Hypothalamus (tissue), 51 donors: ENCODE results near the gene LATS1.
A peak's percentile ranks its signal among the peaks of the same experiment; 100 is the strongest.
"Not testable (repeated sequence)": the region's sequence is repeated elsewhere in the genome, so short reads cannot be mapped to it uniquely, and the experiment has no call there.

ENCODE experiments used
- DNase-seq, 51 donors: peaks; one replicate each; lab custom pipeline; 2025; lab: John Stamatoyannopoulos, UW

The LATS1 gene

DNA sequence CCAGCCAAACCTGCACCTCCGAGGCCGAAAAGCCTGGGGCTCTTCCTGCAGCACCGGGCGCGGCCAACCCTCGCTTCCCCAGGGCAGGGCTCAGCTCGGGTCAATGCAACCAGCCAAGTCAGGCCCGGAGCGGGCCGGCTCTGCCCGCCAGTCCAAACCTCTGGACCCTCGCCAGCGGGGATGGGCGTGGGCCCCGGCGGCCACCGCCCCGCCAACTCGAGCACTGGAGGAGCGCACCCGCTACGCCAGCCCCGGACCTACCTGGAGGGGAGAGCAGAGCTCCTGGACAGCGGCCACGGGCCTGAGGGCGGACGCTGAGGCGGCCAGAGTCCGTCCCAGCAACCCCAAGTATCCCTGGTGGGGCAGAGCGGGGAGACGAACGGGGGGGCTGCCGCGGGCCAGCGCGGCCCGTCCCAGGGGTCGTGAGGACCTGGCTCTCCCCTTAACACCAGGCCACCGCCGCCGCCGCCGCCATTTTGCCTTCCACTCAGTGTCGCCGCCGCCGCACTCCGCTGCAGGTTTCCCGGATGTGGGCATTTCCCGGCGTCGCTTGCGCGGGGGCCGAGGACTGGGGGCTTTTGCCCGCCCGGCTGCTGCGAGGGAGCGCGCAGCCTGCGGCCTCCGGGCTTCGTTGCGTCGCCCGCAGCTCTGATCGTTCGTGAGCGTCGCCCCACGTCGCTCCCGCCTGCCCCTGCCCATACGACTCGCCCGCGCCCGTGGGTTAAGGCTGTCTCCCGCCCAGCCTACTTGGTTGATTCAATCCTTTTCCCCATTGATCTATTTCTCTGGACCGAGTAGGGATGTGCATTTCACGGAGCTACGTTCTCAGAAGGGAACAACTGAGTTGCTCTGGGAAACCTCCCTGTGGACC lies at the start of gene LATS1:
Gene LATS1, minus strand, starts transcription at position 514 of the 871 bp plus-strand sequence. CDS start 15,975 bp downstream, outside the sequence.
- DNase-seq: peak; percentile 43 to 96 (median 84)

DNA sequence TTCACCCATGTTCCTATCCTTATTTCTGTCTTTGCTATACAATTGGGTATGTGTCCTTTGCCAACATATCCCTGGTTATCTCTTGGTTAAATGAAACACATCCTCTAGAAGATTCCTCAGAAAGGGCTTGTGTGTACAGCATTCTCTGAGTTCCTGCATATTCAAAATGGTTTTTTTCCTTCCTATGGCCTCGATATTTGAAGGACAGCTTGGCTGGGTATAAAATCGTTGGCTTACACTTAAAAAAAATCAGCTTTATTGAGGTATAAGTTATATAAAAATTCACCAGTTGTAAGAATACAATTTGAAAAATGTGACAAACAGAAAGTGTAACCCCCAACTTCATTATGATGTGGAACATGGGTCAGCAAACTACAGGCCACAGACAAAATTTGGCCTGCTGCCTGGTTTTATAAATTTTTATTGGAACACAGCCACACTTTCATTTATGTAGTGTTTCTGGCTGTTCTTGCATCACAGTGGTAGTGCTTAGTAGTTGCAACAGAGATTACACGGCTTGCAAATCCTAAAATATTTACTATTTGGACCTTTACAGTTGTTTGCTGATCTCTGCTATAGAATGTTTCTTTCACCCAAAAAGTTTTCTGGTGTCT lies 48.4 kb upstream of the LATS1 start:
- no peak for DNase-seq

DNA sequence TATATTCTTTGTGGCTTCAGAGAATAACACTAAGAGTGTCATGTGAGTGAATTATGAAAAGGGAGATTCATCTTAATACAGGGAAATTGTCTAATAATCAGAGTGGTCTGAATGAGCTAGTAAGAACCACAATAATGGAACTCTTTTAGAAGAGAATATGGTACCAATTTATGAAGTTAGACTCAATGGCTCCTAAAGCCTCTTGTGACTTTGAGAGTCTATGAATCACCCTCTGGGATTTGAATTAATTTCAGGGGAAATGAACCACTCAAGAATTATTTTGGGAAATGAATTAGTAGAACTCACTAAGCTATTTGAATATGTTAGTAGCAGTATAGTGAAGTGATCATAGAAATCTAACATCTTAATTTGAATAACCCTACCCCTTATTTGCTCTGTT lies 46.0 kb upstream of the LATS1 start:
- DNase-seq: no peak

DNA sequence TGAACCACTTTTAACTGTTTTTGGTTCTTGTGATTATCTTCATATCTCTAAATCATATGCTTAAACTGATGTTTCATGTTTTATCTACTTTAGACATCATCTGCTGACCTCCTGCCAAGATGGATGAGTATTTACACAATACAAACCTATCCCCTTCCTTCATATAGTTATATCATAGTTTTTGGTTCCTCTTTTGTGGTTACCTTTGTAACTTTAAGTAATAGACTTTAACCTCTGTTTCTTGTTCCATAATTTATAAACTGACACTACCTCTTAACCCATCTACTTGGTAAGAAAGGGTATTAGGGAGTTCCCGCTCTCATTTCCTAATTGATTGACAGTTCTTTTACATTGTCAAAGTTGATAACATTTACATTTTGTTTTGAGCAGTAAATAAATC lies 43.5 kb upstream of the LATS1 start:
- DNase-seq: no peak

DNA sequence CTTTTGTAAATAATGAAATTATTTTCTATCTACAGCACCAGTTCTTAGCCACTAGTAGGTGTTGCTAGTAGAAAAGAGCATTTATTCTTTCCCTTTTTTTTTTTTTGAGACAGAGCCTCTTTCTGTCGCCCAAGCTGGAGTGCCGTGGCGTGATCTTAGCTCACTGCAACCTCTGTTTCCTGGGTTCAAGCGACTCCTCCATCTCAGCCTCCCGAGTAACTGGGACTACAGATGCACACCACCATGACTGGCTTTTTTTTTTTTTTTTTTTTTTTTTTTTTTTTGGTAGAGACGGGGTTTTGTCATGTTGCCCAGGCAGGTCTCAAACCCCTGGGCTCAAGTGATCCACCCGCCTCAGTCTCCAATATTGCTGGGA lies 38.3 kb upstream of the LATS1 start:
- DNase-seq: no peak

DNA sequence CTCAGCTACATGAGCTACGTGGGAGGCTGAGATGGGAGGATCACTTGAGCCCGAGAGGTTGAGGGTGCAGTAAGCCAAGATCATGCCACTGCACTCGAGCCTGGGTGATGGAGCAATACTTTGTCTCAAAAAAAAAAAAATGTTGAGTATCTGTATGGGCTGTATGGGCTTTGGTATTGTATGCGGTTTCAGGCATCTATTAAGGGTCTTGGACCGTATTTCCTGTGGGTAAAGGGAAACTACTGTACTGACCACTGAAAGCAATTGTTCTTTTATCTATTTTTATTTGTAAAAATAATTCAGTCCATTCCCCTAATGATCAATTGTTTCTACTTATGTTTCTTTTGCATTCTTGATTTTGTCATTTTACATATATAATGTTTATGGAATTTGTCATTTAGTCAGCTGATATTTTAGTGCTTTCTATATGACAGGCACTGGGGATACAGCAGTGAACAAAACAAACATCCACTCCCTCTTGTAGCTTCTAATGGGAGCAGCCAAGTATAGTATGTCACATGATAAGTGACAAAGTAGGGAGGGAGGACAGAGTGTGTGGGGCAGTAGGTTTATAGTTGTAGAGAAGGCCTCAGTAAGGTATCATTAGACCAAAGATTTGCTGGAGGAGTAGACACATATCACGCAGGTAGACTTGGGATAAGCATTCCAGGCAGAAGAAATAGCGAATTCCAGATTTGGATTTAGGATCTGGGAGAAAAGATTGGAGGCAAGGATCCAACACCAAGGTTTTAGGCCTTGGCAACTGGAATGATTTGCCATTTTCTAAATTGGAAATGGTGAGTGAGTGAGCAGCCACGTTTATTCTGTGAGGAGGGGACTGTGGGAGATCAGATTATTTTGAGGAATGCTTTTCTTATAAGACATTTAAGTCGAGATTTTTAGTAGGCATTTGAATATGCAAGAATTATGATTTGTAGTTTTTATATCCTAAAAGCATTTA lies 37.7 kb upstream of the LATS1 start:
- peak in 1 of 51 donors; percentile 23 for DNase-seq

DNA sequence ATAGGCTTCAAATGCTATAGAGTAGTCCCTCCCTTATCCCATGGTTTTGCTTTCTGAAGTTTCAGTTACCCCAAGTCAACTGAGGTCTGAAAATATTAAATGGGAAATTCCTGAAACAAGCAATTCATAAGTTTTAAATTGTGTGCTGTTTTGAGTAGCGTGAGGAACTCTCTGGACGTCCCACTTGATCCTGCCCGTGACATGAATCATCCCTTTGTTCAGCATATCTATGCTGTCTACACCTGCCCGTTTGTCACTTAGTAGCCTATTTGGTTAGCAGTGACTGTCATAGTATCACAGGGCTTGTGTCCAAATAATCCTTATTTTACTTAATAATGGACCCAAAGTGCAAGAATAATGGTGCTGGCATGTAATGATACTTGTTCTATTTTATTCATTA lies 36.6 kb upstream of the LATS1 start:
- no peak for DNase-seq

DNA sequence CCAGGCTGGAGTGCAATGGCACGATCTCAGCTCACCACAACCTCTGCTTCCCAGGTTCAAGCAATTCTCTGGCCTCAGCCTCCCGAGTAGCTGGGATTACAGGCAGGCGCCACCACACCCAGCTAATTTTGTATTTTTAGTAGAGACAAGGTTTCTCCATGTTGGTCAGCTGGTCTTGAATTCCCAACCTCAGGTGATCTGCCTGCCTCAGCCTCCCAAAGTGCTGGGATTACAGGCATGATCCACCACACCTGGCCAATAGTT lies 35.4 kb upstream of the LATS1 start:
- not testable (repeated sequence) for DNase-seq

DNA sequence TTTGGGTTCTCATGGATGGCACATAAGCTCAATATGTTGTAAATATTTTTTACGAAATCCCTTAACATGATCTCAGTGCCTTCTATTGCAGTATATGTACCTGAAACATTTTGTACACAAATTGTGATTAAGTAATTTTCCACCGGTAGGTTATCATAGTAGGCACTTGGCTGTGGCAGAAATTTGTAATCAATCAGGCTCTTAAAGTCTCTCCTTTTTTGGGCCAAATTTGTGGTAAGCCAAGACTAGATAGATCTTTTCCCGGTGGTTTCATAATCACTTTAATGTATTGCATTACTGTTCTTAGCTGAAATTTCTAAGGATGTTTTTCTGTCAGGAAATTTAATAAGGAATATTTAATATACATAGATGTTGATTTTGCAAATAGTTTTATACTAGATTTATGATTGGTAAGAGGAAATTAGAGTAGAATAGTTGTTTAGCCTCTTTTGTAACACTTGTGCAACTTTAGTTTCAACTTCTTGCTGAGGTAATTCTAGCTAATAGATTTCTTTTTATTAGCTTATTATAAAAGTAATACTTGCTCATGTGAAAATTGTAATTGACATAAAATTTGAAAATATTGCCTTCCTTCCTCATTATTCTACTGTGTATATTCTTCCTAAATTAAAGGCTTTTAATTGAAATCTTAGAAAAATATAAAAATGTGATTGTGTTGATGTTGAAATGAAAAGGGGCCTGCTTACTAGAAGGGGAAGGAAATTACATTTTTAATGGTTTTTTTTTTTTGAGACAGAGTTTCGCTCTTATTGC lies 34.9 kb upstream of the LATS1 start:
- no peak for DNase-seq

DNA sequence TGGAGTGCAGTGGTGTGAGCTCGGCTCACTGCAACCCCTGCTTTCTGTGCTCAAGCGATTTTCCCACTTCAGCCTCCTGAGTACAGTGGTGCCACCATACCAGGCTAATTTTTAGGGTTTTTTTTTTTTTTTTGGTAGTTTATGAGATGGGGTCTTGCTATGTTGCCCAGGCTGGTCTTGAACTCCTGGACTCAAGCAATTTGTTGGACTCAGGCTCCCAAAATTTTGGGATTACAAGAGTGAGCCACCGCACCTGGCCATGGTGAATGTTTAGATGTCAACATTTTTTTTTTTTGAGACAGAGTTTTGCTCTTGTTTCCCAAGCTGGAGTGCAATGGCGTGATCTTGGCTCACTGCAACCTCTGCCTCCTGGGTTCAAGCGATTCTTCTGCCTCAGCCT lies 34.0 kb upstream of the LATS1 start:
- not testable (repeated sequence) for DNase-seq

DNA sequence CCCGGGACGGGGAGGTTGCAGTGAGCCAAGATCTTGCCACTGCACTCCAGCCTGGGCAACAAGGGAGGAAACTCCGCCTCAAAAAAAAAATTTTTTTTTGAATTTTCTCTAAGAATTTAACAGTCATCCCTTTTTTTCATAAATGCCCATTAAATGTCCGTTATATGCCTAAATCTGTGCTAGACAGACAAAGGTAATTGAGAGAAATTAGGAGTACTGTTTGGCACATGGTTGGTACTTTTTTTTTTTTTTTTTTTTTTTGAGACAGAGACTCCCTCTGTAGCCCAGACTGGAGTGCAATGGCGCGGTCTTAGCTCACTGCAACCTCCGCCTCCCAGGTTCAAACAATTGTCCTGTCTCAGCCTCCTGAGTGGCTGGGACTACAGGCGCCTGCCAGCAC lies 33.3 kb upstream of the LATS1 start:
- DNase-seq: no peak

DNA sequence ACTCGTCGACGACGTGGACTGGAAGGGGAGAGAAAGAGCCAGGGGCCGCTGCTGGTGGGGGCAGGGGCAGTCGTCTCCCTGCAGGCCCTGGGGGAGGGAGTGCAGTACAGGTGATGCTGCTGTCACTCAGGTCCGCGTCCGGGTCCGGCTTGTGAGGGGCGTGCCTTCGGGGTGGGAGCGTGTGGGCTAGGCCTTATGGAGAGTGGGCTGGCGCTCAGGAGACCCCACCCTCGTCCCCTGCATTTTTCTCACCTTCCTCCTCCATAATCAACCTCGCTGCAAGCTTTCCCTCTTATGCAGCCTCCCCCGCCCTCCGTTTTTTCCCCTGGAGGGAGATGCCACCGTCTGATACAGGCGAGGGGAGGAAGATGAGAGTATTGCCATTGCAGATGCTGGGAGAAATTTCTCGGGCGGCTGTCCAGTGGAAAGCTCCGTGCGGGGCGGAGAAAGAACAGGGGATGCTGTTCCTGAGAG lies 32.3 kb upstream of the LATS1 start:
- peak in 36 of 51 donors; percentile 13 to 76 (median 41) for DNase-seq

DNA sequence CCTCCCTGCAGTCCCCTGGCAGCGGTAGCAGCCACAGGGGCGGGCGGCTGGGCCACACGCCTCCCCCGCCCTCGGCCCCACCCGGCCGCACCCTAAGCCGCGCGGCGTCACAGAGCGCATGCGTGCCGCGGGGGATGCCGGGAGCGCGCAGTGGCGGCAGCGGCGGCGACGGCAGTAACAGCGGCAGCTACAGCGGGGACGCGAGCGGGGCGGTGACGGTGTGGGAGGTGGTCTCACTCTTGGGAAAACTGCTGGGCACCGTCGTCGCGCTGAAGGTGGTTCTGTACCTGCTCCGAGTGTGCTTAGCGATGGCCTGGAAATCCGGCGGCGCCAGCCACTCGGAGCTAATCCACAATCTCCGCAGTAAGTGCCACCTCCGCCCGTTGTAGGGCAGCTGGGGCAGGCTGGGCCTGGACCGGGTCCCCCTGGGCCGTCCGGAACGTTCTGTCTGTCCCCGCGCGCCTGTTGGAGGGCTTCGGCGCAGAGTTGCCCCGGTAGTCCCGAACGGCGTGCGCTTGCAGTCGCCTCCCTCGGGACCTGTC lies 31.8 kb upstream of the LATS1 start, which contains the start of gene PCMT1:
Gene PCMT1, plus strand, starts transcription at position 148 of the 542 bp plus-strand sequence. Its CDS starts 161 bp downstream, at position 309.
- DNase-seq: peak; percentile 18 to 94 (median 80)

DNA sequence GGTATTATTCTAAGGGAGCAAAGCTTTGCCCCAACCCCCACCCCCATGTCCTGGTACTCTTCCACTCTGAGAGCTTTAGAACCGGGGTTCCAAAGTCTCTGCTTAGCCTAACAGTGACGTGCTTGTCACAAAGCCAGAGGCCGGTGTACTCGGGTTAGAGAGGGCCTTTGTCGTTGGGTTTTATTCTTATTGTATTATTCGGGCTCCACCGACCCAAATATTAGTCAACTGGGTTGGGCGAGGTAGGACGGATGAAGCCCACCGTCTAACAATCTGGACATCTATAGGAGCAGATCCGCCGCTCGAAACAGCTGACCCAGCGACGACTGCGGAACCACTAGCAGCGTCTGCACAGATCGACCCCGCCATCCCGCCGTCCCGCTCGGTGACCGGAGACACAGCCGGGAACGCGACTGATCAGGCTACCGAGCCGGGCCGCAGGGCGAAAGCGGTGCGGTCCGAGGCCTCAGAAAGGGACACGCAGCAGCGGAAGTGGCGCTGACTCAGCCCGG lies 31.2 kb upstream of the LATS1 start:
- not testable (repeated sequence) for DNase-seq

DNA sequence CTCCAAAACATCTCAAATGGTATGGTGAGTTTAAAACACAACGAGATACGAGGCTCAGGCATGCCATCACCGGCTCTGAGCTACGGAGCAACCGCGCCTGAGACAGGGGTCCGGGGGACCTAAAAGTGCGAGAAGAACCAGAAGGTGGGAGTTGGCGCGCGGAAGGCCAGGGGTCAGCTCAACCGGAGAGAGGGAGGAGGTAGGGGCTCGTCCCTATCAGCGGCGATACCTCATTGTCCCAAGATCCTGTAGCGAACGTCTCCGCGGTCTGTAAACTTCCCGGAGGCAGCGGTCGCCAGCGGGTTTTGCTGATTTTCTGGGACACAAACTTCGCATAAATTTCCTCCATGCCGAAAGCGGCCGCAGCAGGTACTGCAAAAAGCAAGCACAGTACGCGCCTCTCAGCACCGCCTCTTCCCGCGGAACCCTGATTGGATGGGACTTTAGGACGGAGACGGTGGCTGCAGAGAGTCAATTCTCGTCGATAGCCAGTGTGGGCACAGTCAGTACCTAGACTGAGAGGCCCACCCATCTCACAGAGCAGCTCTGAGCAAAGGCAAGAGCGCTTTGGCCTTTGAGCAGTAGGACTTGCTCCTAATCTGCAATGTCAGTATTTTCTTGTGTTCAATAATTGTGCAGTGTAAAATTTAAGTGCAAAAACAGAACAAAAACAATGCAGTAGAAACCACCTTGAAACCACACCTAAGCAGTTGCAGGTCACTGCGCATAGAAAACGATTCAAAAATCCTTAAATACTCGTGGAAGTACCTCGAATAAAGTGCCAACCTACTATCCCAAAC lies 28.4 kb upstream of the LATS1 start, which contains the start of gene NUP43:
Gene NUP43, minus strand, starts transcription at position 383 of the 800 bp plus-strand sequence. Its CDS starts 34 bp downstream, at position 349.
- peak; percentile 37 to 93 (median 81) for DNase-seq

DNA sequence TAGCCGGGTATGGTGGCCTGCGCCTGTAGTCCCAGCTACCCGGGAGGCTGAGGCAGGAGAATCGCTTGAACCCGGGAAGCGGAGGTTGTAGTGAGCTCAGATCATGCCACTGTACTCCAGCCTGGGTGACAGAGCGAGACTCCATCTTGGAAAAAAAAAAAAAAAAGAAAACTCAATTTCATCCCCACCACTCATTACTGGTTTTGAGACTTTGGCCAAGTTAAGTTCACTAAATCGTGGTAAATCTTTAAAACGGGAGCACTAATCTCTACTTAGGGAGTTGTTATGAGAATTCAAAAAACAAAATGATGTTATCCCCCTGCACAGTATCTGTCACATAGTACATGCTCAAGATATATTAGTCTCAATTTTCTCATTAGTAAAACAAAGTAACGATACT lies 27.4 kb upstream of the LATS1 start:
- not testable (repeated sequence) for DNase-seq

DNA sequence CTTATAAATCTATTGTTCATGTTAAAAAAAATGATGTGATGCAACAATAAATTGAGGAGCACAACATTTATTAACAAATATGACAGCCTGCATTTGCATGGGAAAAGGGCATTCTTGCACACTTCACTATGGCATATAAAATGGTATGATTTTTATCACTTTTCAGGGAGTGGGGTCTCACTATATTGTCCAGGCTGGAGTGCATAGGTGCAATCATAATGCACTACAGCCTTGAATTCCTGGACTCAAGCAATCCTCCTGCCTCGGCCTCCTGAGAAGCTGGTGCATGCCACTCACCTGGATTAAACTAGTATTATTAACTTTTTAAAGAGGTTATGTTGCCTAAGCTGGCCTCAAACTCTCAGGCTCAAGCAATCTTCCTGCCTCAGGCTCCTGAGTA lies 17.0 kb upstream of the LATS1 start:
- DNase-seq: no peak

DNA sequence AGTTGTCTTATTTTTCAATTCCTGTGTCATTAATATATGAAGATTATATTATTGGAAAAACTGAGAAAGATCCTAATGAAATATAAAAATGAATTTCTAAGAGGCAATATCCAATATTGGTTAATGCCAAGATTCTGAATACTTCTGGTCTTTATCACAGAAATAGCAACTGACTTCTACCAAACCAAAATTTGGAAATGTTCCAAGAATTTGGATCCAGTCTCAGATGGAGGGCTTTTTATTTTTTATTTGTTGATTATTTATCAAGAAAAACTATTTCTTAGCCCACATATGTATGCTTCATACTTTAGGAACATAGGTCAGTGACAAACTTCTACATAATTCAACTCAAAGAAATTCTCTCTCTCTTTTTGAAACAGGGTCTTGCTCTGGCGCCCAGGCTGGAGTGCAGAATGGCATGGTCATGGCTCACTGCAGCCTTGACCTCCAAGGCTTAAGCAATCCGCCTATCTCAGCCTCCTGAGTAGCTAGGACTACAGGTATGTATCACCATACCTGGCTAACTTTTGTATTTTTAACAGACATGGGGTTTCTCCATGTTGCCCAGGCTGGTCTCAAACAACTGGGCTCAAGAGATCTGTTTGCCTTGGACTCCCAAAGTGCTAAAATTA lies 15.3 kb upstream of the LATS1 start:
- DNase-seq: no peak
